ENCODE data around the gene GSTM2.
"Not testable (repeated sequence)": the region's sequence is repeated elsewhere in the genome, so short reads cannot be mapped to it uniquely, and the experiment has no call there.

Gene GSTM2

DNA sequence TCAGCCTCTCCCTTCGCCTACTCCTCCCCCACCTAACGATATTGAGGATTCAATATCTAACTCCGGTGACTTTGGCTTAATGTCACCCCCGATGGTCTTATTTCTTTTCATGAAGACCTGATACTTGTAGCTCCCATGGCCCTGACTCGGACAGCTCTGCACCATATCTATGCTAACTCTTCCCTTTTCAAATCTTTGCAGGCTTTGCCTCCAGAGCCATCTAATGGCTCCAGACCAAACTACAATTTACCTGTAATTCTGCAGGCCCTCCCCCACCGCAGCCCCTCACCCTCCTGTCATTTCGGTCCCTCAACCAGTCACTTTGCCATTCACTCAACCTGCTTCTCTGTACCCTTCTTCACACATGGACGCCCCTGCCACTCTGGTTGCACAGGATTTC, 36.3 kb downstream of the GSTM2 start:
- DNase-seq (ENCODE audit: extremely low read depth, low read depth) = no peak

DNA sequence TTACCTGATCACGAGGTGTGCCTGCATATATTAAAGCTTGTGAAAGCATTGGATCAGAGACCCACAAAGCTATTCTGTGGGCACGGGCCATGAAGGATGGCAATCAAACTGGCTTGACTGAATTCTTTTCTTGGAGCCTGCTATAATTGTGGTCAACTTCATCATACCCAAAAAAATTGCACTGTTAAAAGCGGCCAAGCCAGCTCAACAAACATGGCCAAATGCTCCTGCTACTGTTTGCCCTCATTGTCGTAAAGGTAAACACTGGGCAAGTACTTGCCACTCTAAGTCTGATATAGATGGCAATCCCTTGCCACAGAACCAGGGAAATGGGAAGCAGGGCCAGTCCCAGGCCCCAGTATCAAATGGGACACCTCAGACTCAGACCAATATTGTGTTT, 37.6 kb downstream of the GSTM2 start:
- no peak for DNase-seq (ENCODE audit: extremely low read depth, low read depth)
- TF ChIP-seq, protein P1, sequence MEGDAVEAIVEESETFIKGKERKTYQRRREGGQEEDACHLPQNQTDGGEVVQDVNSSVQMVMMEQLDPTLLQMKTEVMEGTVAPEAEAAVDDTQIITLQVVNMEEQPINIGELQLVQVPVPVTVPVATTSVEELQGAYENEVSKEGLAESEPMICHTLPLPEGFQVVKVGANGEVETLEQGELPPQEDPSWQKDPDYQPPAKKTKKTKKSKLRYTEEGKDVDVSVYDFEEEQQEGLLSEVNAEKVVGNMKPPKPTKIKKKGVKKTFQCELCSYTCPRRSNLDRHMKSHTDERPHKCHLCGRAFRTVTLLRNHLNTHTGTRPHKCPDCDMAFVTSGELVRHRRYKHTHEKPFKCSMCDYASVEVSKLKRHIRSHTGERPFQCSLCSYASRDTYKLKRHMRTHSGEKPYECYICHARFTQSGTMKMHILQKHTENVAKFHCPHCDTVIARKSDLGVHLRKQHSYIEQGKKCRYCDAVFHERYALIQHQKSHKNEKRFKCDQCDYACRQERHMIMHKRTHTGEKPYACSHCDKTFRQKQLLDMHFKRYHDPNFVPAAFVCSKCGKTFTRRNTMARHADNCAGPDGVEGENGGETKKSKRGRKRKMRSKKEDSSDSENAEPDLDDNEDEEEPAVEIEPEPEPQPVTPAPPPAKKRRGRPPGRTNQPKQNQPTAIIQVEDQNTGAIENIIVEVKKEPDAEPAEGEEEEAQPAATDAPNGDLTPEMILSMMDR (IDR thresholded peaks at IDR 0.05; ENCODE audit: low read depth, low read length) = no peak

More for the DNA sequence above, 36.3 kb downstream of the GSTM2 start:
- TF ChIP-seq, protein P1 (IDR thresholded peaks at IDR 0.05; ENCODE audit: low read depth, low read length) = no peak

DNA sequence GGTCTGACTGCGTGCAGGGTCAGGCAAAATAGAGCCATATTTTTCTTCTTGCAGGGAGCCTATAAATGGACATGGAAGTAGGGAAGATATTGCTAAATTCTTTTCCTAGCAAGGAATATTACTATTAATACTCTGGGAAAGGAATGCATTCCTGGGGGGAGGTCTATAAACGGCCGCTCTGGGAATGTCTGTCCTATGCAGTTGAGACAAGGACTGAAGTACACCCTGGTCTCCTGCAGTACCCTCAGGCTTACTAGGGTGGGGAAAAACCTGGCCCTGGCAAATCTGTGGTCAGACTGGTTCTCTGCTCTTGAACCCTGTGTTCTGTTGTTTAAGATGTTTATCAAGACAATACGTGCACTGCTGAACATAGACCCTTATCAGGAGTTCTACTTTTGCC, 41.1 kb downstream of the GSTM2 start:
- DNase-seq (ENCODE audit: extremely low read depth, low read depth) = not testable (repeated sequence)

DNA sequence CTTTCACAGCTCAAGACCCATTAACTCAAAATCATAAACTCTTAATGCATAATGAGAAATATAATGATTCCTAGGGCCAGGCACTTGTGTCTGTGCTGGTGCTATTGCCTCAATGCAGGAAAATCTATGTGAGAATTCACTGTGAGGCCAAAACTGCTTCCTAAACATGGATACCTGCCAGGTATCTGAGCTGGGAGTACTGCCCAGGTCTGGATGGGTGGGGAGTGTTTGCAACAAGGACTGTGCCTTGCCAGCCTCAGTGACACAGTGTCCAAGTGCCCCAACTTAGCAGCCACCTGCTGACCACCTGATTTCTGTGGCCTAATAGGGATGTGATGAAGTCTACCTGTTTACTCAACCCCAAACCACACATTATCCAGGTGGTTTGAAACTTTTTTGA, 42.0 kb downstream of the GSTM2 start:
- DNase-seq (ENCODE audit: extremely low read depth, low read depth) = not testable (repeated sequence)

DNA sequence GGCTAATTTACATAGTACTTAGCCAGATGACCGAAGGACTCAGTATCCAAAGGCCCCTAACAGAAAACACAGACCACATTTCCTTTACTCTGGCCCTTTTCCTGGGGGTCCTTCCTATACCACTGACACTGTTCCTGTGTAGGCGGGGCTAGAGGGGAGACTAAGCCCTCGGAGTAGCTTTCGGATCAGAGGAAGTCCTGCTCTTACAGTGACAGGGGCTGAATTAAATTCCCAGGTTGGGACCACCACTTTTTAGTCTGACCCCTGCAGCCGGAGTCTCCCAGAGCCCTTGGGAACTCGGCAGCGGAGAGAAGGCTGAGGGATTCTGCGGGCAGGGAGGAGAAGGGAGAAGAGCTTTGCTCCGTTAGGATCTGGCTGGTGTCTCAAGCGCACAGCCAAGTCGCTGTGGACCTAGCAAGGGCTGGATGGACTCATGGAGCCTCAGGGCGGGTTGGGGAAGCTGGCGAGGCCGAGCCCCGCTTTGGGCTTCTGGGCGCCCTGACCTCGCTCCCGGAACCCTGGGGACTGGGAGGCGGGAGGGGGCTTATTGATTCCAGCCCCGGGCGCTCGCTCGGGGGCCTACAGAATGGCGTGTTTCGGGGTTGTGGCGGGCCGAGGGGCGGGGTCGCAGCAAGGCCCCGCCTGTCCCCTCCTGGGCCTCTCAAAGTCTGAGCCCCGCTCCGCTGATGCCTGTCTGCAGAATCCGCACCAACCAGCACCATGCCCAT, 43.9 kb downstream of the GSTM2 start, which contains the start of gene GSTM5:
Gene GSTM5, plus strand, starts transcription at position 659 of the 728 bp plus-strand sequence. Its CDS starts 62 bp downstream, at position 721.
- DNase-seq (ENCODE audit: extremely low read depth, low read depth) = not testable (repeated sequence)

DNA sequence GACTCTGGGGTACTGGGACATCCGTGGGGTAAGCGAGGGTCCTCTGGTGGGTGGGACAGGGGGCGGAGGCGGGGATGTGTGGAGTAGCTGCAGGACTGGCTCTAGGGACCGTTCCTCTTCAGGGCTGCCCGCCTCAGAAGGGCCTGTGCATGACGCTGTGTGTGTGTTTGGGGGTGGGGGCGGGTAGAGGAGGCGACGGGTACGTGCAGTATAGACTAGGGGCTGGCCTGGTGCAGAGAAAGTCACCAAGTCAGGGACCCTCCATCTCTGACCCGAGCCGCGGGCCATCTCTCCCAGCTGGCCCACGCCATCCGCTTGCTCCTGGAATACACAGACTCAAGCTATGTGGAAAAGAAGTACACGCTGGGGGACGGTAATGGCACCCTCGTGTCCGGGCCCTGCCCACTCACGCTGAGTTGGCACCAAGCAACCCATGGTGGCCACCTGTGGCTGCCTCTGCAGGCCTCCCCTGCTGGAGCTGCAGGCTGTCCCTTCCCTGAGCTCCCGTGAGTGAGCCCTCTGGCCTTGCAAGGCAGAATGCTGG, 44.5 kb downstream of the GSTM2 start:
- TF ChIP-seq, protein P1 (IDR thresholded peaks at IDR 0.05; ENCODE audit: low read depth, low read length) = no peak

DNA sequence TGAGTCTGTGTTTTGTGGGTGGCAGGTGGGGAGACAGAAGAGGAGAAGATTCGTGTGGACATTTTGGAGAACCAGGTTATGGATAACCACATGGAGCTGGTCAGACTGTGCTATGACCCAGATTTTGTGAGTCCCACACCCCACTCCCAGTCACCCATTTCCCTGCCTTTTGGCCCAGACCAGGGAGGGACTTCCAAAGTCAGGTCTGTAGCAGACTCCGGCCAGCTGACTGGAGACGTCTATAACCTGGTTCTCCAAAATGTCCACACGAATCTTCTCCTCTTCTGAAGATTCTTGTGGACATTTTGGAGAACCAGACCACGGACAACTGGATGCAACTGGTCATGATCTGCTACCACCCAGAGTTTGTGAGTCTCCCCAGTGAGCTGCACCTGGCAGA, 45.8 kb downstream of the GSTM2 start:
- no peak for DNase-seq (ENCODE audit: extremely low read depth, low read depth)
- TF ChIP-seq, protein P1 (IDR thresholded peaks at IDR 0.05; ENCODE audit: low read depth, low read length) = no peak

More for the DNA sequence above, 44.5 kb downstream of the GSTM2 start:
- DNase-seq (ENCODE audit: extremely low read depth, low read depth) = no peak

DNA sequence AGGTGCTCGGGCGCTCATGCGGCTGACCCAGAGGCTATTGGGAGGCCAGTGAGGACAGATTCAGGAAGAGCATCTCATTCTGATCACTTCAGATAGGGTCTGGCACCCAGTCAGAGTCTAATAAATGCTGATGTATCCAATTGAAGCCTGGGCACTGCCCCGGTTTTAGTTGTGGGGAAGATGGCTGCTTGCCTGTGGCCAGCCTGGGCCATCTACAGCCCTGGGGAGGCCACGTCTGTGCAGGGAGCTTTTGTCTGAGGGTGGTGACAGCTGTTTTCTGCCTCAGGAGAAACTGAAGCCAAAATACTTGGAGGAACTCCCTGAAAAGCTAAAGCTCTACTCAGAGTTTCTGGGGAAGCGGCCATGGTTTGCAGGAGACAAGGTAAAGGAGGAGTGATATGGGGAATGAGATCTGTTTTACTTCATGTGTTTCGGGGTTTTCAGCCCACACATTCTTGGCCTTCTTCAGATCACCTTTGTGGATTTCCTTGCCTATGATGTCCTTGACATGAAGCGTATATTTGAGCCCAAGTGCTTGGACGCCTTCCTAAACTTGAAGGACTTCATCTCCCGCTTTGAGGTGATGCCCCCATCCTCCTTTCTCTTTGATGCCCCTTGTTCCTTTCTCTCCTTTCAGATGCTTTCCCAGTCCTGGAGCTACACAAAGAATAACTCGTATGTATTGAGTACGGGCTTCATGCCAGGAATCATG, 47.0 kb downstream of the GSTM2 start:
- DNase-seq (ENCODE audit: extremely low read depth, low read depth) = no peak
- TF ChIP-seq, protein P1 (IDR thresholded peaks at IDR 0.05; ENCODE audit: low read depth, low read length) = no peak
